Osteoblast (primary cell): Measurements from ENCODE around the gene AMIGO1. TPM values are rescaled to one million over a fixed set of nuclear protein-coding genes. Genes with fewer than 3 reads are reported as not detected.

Source experiments
- DNase-seq: peaks from one replicate; pipeline ENCODE4 v3.0.0; 2011; ENCODE audit warnings: low spot score, mixed read lengths; ENCODE audit not compliant: insufficient read length; ENCODE audit errors: missing footprints
- H2AFZ ChIP-seq: 2 replicates; pipeline ENCODE4 v1.6.0; 2011; ENCODE audit warnings: mild to moderate bottlenecking, low read length
- H3K27ac ChIP-seq: 2 replicates; pipeline ENCODE4 v1.5.1; 2011; ENCODE audit warnings: mild to moderate bottlenecking, low read depth, low read length, moderate library complexity
- H3K27me3 ChIP-seq: 2 replicates; pipeline ENCODE4 v1.6.0; 2012; ENCODE audit warnings: mild to moderate bottlenecking, control low read depth, inconsistent platforms, low read length, moderate library complexity; ENCODE audit not compliant: insufficient read depth
- H3K36me3 ChIP-seq: 2 replicates; pipeline ENCODE4 v1.5.1; 2011; ENCODE audit warnings: mild to moderate bottlenecking, low read length, control low read depth, moderate library complexity; ENCODE audit not compliant: insufficient read depth
- H3K4me1 ChIP-seq: 2 replicates; pipeline ENCODE4 v1.5.1; 2011; ENCODE audit warnings: mild to moderate bottlenecking, low read length, control low read depth, moderate library complexity; ENCODE audit not compliant: insufficient read depth
- H3K4me2 ChIP-seq: 2 replicates; pipeline ENCODE4 v1.6.0; 2011; ENCODE audit warnings: mild to moderate bottlenecking, low read length; ENCODE audit not compliant: insufficient read depth
- H3K4me3 ChIP-seq: fragments of 200-600 bp; sonication (generic); 3 replicates; pipeline ENCODE4 v1.5.1; 2012; ENCODE audit warnings: mild to moderate bottlenecking, low read length, inconsistent platforms; ENCODE audit not compliant: insufficient read depth
- H3K79me2 ChIP-seq: 2 replicates; pipeline ENCODE4 v1.6.0; 2012; ENCODE audit warnings: mild to moderate bottlenecking, low read length, control low read depth, inconsistent platforms; ENCODE audit not compliant: insufficient read depth
- H3K9me3 ChIP-seq: 2 replicates; pipeline ENCODE4 v1.5.1; 2011; ENCODE audit warnings: low read depth, low read length, control low read depth
- H4K20me1 ChIP-seq: 2 replicates; pipeline ENCODE4 v1.6.0; 2012; ENCODE audit warnings: mild to moderate bottlenecking, low read length, control low read depth; ENCODE audit not compliant: insufficient read depth
- total RNA-seq: library from RNA; depleted of rRNA; stranded (reverse); fragments of >200 nt; gene quantifications from 2 replicates; pipeline ENCODE4 v1.2.3, GENCODE V29; 2012
- TF ChIP-seq, protein P1 (sequence below): IDR thresholded peaks from 2 replicates; pipeline ENCODE4 v1.5.1; 2011; ENCODE audit warnings: mild to moderate bottlenecking, low read depth, low read length, moderate library complexity; ENCODE audit errors: extremely low read depth

Gene AMIGO1
- total RNA-seq, 1 donor, result 2.5 TPM

DNA sequence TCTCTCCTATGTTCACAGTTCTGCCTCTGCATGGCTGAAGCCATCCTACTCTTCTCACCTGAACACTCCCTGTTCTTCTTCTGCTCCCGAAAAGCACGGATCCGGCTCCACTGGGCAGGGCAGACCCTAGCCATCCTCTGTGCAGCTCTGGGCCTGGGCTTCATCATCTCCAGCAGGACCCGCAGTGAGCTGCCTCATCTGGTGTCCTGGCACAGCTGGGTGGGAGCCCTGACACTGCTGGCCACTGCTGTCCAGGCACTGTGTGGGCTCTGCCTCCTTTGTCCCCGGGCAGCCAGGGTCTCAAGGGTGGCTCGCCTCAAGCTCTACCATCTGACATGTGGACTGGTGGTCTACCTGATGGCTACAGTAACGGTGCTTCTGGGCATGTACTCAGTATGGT, 13.8 kb downstream of the AMIGO1 start:
- Histone ChIP-seq H3K4me3 (no peak overlapping the region), H3K27ac (no peak overlapping the region), H3K79me2 (peaks cover 41% of the 10 kb centered on the region), H3K4me1 (peaks cover 11% of the 10 kb centered on the region), H2AFZ (no peak overlapping the region), H3K27me3 (no peaks in the 10 kb centered on the region), H3K36me3 (peaks cover 34% of the 10 kb centered on the region), H4K20me1 (peaks cover 20% of the 10 kb centered on the region), H3K9me3 (no peaks in the 10 kb centered on the region), H3K4me2 (no peak overlapping the region)
- TF ChIP-seq, protein P1, sequence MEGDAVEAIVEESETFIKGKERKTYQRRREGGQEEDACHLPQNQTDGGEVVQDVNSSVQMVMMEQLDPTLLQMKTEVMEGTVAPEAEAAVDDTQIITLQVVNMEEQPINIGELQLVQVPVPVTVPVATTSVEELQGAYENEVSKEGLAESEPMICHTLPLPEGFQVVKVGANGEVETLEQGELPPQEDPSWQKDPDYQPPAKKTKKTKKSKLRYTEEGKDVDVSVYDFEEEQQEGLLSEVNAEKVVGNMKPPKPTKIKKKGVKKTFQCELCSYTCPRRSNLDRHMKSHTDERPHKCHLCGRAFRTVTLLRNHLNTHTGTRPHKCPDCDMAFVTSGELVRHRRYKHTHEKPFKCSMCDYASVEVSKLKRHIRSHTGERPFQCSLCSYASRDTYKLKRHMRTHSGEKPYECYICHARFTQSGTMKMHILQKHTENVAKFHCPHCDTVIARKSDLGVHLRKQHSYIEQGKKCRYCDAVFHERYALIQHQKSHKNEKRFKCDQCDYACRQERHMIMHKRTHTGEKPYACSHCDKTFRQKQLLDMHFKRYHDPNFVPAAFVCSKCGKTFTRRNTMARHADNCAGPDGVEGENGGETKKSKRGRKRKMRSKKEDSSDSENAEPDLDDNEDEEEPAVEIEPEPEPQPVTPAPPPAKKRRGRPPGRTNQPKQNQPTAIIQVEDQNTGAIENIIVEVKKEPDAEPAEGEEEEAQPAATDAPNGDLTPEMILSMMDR, result no peak
- no peak for DNase-seq

DNA sequence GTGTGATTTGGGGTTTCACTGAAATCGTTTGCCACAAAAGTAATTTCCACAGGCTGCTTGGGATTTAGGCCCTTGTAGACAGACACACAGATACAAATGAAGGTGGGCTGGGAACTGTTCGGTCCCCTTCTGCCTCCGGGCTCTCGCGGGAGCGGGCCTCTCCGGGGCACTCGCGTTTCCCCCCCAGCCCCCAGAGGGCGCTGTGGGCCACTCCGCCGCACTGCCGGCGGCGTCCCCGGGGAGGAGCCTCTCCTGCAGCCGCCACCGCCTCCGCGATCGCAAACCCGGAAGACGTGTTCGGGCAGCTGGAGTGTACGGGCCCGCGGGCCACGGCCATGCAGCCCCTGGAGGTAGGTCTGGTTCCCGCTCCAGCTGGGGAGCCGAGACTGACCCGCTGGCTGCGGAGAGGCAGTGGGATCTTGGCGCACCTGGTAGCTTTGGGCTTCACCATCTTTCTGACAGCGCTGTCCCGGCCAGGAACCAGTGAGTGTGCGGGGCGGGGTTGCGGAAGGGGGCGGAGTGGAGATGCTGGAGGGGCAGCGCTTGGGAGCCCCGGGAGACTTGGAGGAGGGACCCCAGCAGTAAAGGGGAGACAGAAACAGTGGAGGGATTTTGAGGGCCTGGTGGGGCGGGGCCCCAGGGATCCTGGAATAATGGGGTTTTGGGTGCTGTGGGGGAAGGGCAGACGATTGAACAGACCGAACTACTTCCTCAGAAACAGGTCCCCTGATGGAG, 15.6 kb downstream of the AMIGO1 start, which contains the start of gene CYB561D1:
TSS of gene CYB561D1 (plus strand) at position 290 of the 735 bp plus-strand sequence. CDS start at position 336, 46 bp downstream.
- TF ChIP-seq, protein P1, result peak; percentile 82
- H4K20me1 ChIP-seq, result peaks cover 15% of the 10 kb centered on the region
- H3K4me2 ChIP-seq, result peak within 1 kb of the TSS; percentile 83
- no peaks in the 10 kb centered on the region for H3K27me3 ChIP-seq
- H3K27ac ChIP-seq, result peak within 1 kb of the TSS; percentile 25
- peak within 1 kb of the TSS; percentile 100 for H3K4me3 ChIP-seq
- DNase-seq, result peak; percentile 99
- no peaks in the 10 kb centered on the region for H3K9me3 ChIP-seq
- H3K36me3 ChIP-seq, result peaks cover 30% of the 10 kb centered on the region
- H3K79me2 ChIP-seq, result peaks cover 39% of the 10 kb centered on the region
- H3K4me1 ChIP-seq, result peaks cover 11% of the 10 kb centered on the region
- peak within 1 kb of the TSS; percentile 99 for H2AFZ ChIP-seq

DNA sequence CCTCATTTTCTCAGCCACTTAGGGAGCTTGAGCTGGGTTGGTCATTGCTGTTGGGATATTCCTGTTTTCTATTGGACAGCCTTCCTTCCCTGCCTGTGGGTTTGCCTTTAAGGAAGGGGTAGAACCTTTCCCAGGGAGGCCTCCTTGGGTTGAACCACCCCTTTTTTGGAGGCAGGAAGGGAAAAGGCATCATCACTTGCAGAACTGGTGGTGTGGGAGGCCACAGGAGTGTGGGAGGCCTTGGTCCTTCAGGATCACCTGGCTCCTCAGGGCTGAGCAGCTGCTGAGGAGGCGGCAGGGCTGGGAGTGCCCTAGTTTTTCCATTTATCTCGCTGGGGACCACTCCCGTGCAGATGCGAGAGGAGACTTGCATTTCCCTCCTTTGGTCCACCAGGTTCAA, 16.3 kb downstream of the AMIGO1 start:
- no peak overlapping the region for H3K27ac ChIP-seq
- no peaks in the 10 kb centered on the region for H3K27me3 ChIP-seq
- peaks cover 31% of the 10 kb centered on the region for H3K36me3 ChIP-seq
- peaks cover 13% of the 10 kb centered on the region for H4K20me1 ChIP-seq
- no peaks in the 10 kb centered on the region for H3K9me3 ChIP-seq
- H3K4me1 ChIP-seq, result peaks cover 11% of the 10 kb centered on the region
- DNase-seq, result peak; percentile 86
- TF ChIP-seq, protein P1, result no peak
- peaks cover 36% of the 10 kb centered on the region for H3K79me2 ChIP-seq
- H3K4me2 ChIP-seq, result peak overlapping the region; percentile 83
- peak overlapping the region; percentile 100 for H3K4me3 ChIP-seq
- peak overlapping the region; percentile 99 for H2AFZ ChIP-seq

DNA sequence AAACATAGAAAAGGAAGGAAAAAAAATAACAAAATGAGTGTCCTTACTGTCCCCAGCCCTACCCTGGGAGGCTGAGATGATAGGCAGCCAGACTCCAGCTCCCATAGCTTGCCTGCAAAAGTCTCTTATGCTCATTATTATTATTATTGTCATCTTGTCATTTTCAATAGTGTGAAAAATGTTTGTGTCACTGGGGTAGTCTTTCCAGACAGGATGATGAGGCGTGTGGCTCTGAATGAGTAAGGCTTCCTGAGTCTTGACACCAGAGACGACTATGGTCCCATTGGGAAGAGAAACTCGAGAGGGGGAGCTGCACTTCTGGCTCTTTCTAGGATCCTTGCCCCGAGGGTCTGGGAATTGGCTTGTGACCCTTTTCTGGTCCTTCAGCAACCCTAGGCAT, 16.7 kb downstream of the AMIGO1 start:
- Histone ChIP-seq H3K9me3 (no peaks in the 10 kb centered on the region), H3K27ac (no peak overlapping the region), H3K27me3 (no peaks in the 10 kb centered on the region), H3K36me3 (peaks cover 29% of the 10 kb centered on the region), H3K4me1 (peaks cover 11% of the 10 kb centered on the region), H3K79me2 (peaks cover 32% of the 10 kb centered on the region), H4K20me1 (peaks cover 13% of the 10 kb centered on the region), H2AFZ (peak overlapping the region; percentile 99), H3K4me3 (no peak overlapping the region), H3K4me2 (no peak overlapping the region)
- peak; percentile 37 for DNase-seq
- TF ChIP-seq, protein P1, result no peak
